CD14-positive monocyte (primary cell): ENCODE results near the gene COL19A1. TPM values are rescaled to one million over a fixed set of nuclear protein-coding genes. Genes with fewer than 3 reads are reported as not detected.

Source experiments
- DNase-seq, 3 donors: peaks; one replicate each; pipeline ENCODE4 v3.0.0-alpha.2; 2011 to 2022
- H2AFZ ChIP-seq: 2 replicates; pipeline ENCODE4 v1.6.0; 2012; ENCODE audit warnings: mild to moderate bottlenecking, low read depth, low read length, inconsistent platforms; ENCODE audit not compliant: insufficient read depth, poor library complexity, severe bottlenecking
- H3K27ac ChIP-seq, 2 donors: 1 replicate in 1 of 2; 2 replicates in 1 of 2; pipeline ENCODE4 v1.5.1; 2012 to 2013; ENCODE audit warnings: low read length in 2 of 2, control low read depth in 1 of 2, inconsistent platforms in 1 of 2, low read depth in 1 of 2, mild to moderate bottlenecking in 1 of 2
- H3K27me3 ChIP-seq, 2 donors: one replicate each; pipeline versions ENCODE4 v1.6.0 to v1.6.1; 2011 to 2013; ENCODE audit warnings: low read length in 2 of 2; ENCODE audit not compliant: control insufficient read depth in 2 of 2, insufficient read depth in 2 of 2
- H3K36me3 ChIP-seq, 2 donors: replicated peaks in 1 of 2; 1 replicate in 1 of 2; 2 replicates in 1 of 2; pipeline versions ENCODE4 v1.5.1 to v1.6.1; 2012 to 2013; ENCODE audit warnings: low read length in 2 of 2, control low read depth in 1 of 2, inconsistent platforms in 1 of 2, mild to moderate bottlenecking in 1 of 2; ENCODE audit not compliant: insufficient read depth in 2 of 2, control insufficient read depth in 1 of 2
- H3K4me1 ChIP-seq, 2 donors: 1 replicate in 1 of 2; 2 replicates in 1 of 2; pipeline versions ENCODE4 v1.5.1 to v1.6.1; 2012 to 2013; ENCODE audit warnings: low read length in 2 of 2, control low read depth in 1 of 2, inconsistent platforms in 1 of 2, mild to moderate bottlenecking in 1 of 2, moderate library complexity in 1 of 2; ENCODE audit not compliant: insufficient read depth in 2 of 2, control insufficient read depth in 1 of 2
- H3K4me2 ChIP-seq: replicated peaks from 2 replicates; pipeline ENCODE3; 2012; ENCODE audit warnings: low read length, moderate library complexity, mild to moderate bottlenecking; ENCODE audit not compliant: poor library complexity, severe bottlenecking; ENCODE audit errors: extremely low read depth
- H3K4me3 ChIP-seq, 3 experiments: fragments of 200-600 bp in 1 of 3; sonication (generic) in 1 of 3; replicated peaks in 1 of 3; 1 replicate in 2 of 3; 2 replicates in 1 of 3; pipeline ENCODE4 v1.5.1; 2011 to 2013; ENCODE audit warnings: low read length in 3 of 3, mild to moderate bottlenecking in 3 of 3, control low read depth in 2 of 3, low read depth in 2 of 3, inconsistent platforms in 1 of 3, moderate library complexity in 1 of 3
- H3K79me2 ChIP-seq: 2 replicates; pipeline ENCODE4 v1.6.0; 2012; ENCODE audit warnings: mild to moderate bottlenecking, control low read depth, inconsistent platforms, low read length, moderate library complexity; ENCODE audit not compliant: insufficient read depth
- H3K9ac ChIP-seq: 2 replicates; pipeline ENCODE4 v1.6.0; 2017; ENCODE audit warnings: low read length, mild to moderate bottlenecking; ENCODE audit not compliant: insufficient read depth, poor library complexity, severe bottlenecking
- H3K9me3 ChIP-seq, 2 donors: replicated peaks in 1 of 2; 1 replicate in 1 of 2; 2 replicates in 1 of 2; pipeline versions ENCODE4 v1.5.1 to v1.6.1; 2012 to 2013; ENCODE audit warnings: low read length in 2 of 2, control low read depth in 1 of 2; ENCODE audit not compliant: control insufficient read depth in 1 of 2, insufficient read depth in 1 of 2
- H4K20me1 ChIP-seq: 2 replicates; pipeline ENCODE4 v1.6.0; 2012; ENCODE audit warnings: mild to moderate bottlenecking, low read length, control low read depth, moderate library complexity; ENCODE audit not compliant: insufficient read depth
- H3K27ac Mint-ChIP-seq, 7 donors: one replicate each; pipeline ENCODE4 v1.8.0; 2020; ENCODE audit warnings: mild to moderate bottlenecking in 7 of 7, mixed read lengths in 7 of 7, moderate library complexity in 6 of 7, inconsistent platforms in 2 of 7
- H3K27me3 Mint-ChIP-seq, 3 donors: one replicate each; pipeline ENCODE4 v1.8.0; 2021 to 2022; ENCODE audit warnings: low read depth in 3 of 3, mild to moderate bottlenecking in 3 of 3, mixed read lengths in 3 of 3, moderate library complexity in 3 of 3, inconsistent platforms in 1 of 3
- H3K36me3 Mint-ChIP-seq, 2 donors: one replicate each; pipeline ENCODE4 v1.8.0; 2020; ENCODE audit warnings: mixed read lengths in 2 of 2, inconsistent platforms in 1 of 2, mild to moderate bottlenecking in 1 of 2
- H3K4me1 Mint-ChIP-seq: one replicate; pipeline ENCODE4 v1.8.0; 2020; ENCODE audit warnings: mild to moderate bottlenecking, mixed read lengths
- H3K4me3 Mint-ChIP-seq, 2 donors: one replicate each; pipeline ENCODE4 v1.8.0; 2020; ENCODE audit warnings: mild to moderate bottlenecking in 2 of 2, mixed read lengths in 2 of 2, moderate library complexity in 1 of 2
- H3K9me3 Mint-ChIP-seq, 7 donors: one replicate each; pipeline ENCODE4 v1.8.0; 2020 to 2022; ENCODE audit warnings: mixed read lengths in 7 of 7, mild to moderate bottlenecking in 6 of 7, moderate library complexity in 6 of 7, inconsistent platforms in 2 of 7
- WGBS: methylation state at CpG from one replicate; pipeline ENCODE4 v1.1.5; 2013; ENCODE audit warnings: missing lambda C conversion rate; ENCODE audit not compliant: insufficient coverage; 5-methylcytosine and 5-hydroxymethylcytosine counted together
- intact Hi-C, 2 donors: fragments of 100-400 bp; cut with micrococcal nuclease; formaldehyde crosslinking; loops; one replicate each; pipeline versions ENCODE4 v1.15.0 to v1.15.1; 2023
- polyA plus RNA-seq, 3 donors: library from polyadenylated mRNA; depleted of rRNA in 1 of 3; unstranded in 2 of 3; stranded (reverse) in 1 of 3; fragments of 300-500 nt in 2 of 3; fragments of >200 nt in 1 of 3; fragmentation: Illumina TruSeq in 2 of 3; gene quantifications; 1 replicate in 2 of 3; 2 replicates in 1 of 3; pipeline ENCODE4 v1.2.3, GENCODE V29; 2012 to 2021
- TF ChIP-seq, protein P1 (sequence below): fragments of 200-600 bp; IDR thresholded peaks from one replicate; pipeline ENCODE4 v1.8.0; 2022; ENCODE audit warnings: antibody characterized with exemption, mild to moderate bottlenecking

COL19A1 gene
- polyA plus RNA-seq, 3 donors = not detected

DNA sequence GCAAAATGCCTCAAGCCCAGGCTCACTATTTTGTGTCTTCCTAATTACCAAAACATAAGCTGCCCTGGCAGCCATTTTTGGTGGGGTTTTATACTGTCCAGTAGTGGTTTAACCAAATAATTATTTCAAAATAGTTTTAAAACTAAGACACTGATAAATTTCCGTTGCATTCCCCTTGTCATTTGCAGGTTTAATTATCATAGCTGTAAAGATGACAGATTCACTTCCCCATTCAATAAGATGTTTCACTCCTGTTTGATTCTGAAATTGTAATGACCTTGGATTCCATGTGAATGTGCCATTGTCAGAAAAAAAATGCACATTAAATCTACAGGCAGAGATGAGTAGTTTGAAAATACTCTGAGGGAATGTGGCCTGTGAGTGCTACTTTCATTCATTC lies 264.5 kb downstream of the COL19A1 start:
- Histone ChIP-seq H2AFZ (no peak overlapping the region), H3K36me3 (no peaks in the 10 kb centered on the region), H4K20me1 (no peaks in the 10 kb centered on the region), H3K27ac (no peak overlapping the region), H3K9ac (no peak overlapping the region), H3K27me3 (no peaks in the 10 kb centered on the region), H3K9me3 (no peaks in the 10 kb centered on the region), H3K4me2 (no peak overlapping the region), H3K4me3 (no peak overlapping the region), H3K4me1 (no peaks in the 10 kb centered on the region), H3K79me2 (no peaks in the 10 kb centered on the region)
- no peaks in the 10 kb centered on the region for H3K9me3 Mint-ChIP-seq
- DNase-seq = no peak
- H3K4me1 Mint-ChIP-seq = no peaks in the 10 kb centered on the region
- intact Hi-C loops = no loop called here
- no peak overlapping the region for H3K4me3 Mint-ChIP-seq
- peaks cover 0 to 2% (median 0%) of the 10 kb centered on the region in 3 donors for H3K27me3 Mint-ChIP-seq
- TF ChIP-seq, protein P1, sequence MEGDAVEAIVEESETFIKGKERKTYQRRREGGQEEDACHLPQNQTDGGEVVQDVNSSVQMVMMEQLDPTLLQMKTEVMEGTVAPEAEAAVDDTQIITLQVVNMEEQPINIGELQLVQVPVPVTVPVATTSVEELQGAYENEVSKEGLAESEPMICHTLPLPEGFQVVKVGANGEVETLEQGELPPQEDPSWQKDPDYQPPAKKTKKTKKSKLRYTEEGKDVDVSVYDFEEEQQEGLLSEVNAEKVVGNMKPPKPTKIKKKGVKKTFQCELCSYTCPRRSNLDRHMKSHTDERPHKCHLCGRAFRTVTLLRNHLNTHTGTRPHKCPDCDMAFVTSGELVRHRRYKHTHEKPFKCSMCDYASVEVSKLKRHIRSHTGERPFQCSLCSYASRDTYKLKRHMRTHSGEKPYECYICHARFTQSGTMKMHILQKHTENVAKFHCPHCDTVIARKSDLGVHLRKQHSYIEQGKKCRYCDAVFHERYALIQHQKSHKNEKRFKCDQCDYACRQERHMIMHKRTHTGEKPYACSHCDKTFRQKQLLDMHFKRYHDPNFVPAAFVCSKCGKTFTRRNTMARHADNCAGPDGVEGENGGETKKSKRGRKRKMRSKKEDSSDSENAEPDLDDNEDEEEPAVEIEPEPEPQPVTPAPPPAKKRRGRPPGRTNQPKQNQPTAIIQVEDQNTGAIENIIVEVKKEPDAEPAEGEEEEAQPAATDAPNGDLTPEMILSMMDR = no peak
- WGBS = no CpG with 5 or more reads among the region's 1 CpG
- no peaks in the 10 kb centered on the region for H3K36me3 Mint-ChIP-seq
- H3K27ac Mint-ChIP-seq = no peak overlapping the region

DNA sequence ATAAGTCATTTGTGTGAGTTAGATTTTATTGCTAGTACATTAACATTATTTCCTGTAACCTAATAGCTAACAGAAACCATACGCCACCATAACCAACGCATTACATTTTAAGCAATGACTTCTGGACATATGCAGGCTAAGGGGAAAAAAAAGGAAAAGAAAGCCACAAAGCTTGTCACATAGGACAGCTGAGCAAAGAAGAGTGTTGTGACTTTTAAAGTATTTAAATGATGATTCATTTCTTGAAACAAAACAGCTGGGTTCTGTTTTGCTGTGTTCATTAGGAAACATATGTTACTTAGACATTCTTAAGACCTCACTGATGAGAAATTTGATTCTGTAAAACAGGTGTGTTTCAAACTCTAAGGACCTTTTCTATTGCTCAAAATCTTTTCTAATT lies 265.2 kb downstream of the COL19A1 start:
- Histone ChIP-seq H3K79me2 (no peaks in the 10 kb centered on the region), H4K20me1 (no peaks in the 10 kb centered on the region), H2AFZ (no peak overlapping the region), H3K36me3 (no peaks in the 10 kb centered on the region), H3K4me3 (no peak overlapping the region), H3K27ac (no peak overlapping the region), H3K4me2 (no peak overlapping the region), H3K9ac (no peak overlapping the region), H3K27me3 (no peaks in the 10 kb centered on the region), H3K9me3 (no peaks in the 10 kb centered on the region), H3K4me1 (no peaks in the 10 kb centered on the region)
- TF ChIP-seq, protein P1 = no peak
- no peak overlapping the region for H3K4me3 Mint-ChIP-seq
- H3K27ac Mint-ChIP-seq = no peak overlapping the region
- H3K9me3 Mint-ChIP-seq = no peaks in the 10 kb centered on the region
- H3K27me3 Mint-ChIP-seq = peaks cover 0 to 2% (median 0%) of the 10 kb centered on the region in 3 donors
- no peak for DNase-seq
- WGBS = no CpG with 5 or more reads among the region's 2 CpGs
- no peaks in the 10 kb centered on the region for H3K4me1 Mint-ChIP-seq
- intact Hi-C loops = no loop called here
- H3K36me3 Mint-ChIP-seq = no peaks in the 10 kb centered on the region
